ENCODE measurements around the gene S100A2. TPM values are rescaled to one million over a fixed set of nuclear protein-coding genes. Genes with fewer than 3 reads are reported as not detected.

The S100A2 gene
- total and polyA plus RNA-seq, 2 donors (not counting 3 experiments of a cell fraction or from before 2014, with no cell fraction given), result 4.0 to 4.3 TPM

DNA sequence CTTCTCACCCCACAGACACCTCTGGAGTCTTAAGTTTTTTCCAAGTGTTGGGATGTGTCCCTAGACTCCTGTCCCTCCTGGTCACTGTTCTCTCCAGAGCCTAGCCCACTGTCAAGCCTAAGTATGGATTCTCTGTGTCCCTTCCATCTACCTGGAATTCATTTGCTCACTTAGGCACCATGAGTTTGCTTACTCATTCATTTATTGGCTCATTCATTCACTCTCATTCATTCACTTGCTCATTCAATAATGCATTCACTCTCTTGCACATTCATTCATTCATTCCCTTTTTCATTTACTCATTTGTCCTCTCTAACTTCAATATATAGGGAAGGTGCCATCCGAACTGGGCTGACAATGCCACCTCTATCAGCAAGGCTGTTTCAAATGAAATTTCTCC lies 45.7 kb upstream of the S100A2 start:
- no peak for FAIRE-seq
- H3K79me2 ChIP-seq (ENCODE audit: control insufficient read depth, insufficient read depth, low read length), result peaks cover 45% of the 10 kb centered on the region
- peak overlapping the region; percentile 70 for H3K9ac ChIP-seq (replicated peaks; ENCODE audit: extremely low read depth, insufficient read depth, low read length)
- ChIA-PET CTCF (interaction anchor here (2.1 to 7.7 kb wide), 4 partner anchors 10 to 39 kb away, joined by 6 to 54 read pairs (median 31); partner anchors contain the start of genes S100A1 and S100A13), POLR2A (interaction anchor here (1.8 to 4.9 kb wide), 3 partner anchors 16 to 23 kb away, joined by 5 to 28 read pairs (median 9); partner anchors contain the start of genes CHTOP, S100A1 and S100A13)
- H3K36me3 ChIP-seq (ENCODE audit: control insufficient read depth in 2 of 2, extremely low read depth in 1 of 2, insufficient read depth in 2 of 2, low read length in 2 of 2), result peaks cover 13% of the 10 kb centered on the region in 2 experiments
- intact Hi-C loops (cut with micrococcal nuclease), result no loop called here
- H3K27me3 ChIP-seq (ENCODE audit: control insufficient read depth in 2 of 2, insufficient read depth in 2 of 2, low read length in 2 of 2), result no peaks in the 10 kb centered on the region
- H2AFZ ChIP-seq (ENCODE audit: low read depth, low read length), result no peak overlapping the region
- dilution Hi-C loops (cut with MboI; ENCODE audit: extremely low pct_ligation_motif_present, low sequenced_read_pairs), result no loop called here
- no peak for DNase-seq (ENCODE audit: low read depth, low spot score)
- BruUV-seq (replicated peaks), result no TSS peak
- H4K20me1 ChIP-seq (replicated peaks; ENCODE audit: control insufficient read depth, extremely low read depth, insufficient read depth, low read length), result no peaks in the 10 kb centered on the region
- no peaks in the 10 kb centered on the region for H3K9me1 ChIP-seq (replicated peaks; ENCODE audit: control insufficient read depth, extremely low read depth, insufficient read depth, low read length)
- H3K9me3 ChIP-seq (replicated peaks; ENCODE audit: control insufficient read depth, insufficient read depth, low read length), result no peaks in the 10 kb centered on the region
- H3K4me2 ChIP-seq (ENCODE audit: insufficient read depth, low read length), result peak overlapping the region; percentile 51
- no peak for TF ChIP-seq POLR2AphosphoS5 (IDR thresholded peaks at IDR 0.05; ENCODE audit: insufficient read depth, low read depth, low read length)
- TF ChIP-seq JUN (IDR thresholded peaks at IDR 0.05; ENCODE audit: borderline replicate concordance, insufficient read depth, insufficient read length, low read depth), result no peak
- no peak for TF ChIP-seq GATA2 (IDR thresholded peaks at IDR 0.05; ENCODE audit: insufficient read depth, insufficient read length, low read depth, low read length)
- TF ChIP-seq, protein P1, sequence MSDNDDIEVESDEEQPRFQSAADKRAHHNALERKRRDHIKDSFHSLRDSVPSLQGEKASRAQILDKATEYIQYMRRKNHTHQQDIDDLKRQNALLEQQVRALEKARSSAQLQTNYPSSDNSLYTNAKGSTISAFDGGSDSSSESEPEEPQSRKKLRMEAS (IDR thresholded peaks at IDR 0.05; ENCODE audit: insufficient read depth, insufficient read length), result no peak
- TF ChIP-seq EZH2 (IDR thresholded peaks at IDR 0.05; ENCODE audit: borderline replicate concordance, low read depth, low read length, severe bottlenecking), result no peak
- TF ChIP-seq POLR2A (IDR thresholded peaks at IDR 0.05; ENCODE audit: low read depth, low read length), result no peak
- TF ChIP-seq FOS (IDR thresholded peaks at IDR 0.05; ENCODE audit: borderline replicate concordance, insufficient read depth, low read length), result no peak
- TF ChIP-seq, protein P2, sequence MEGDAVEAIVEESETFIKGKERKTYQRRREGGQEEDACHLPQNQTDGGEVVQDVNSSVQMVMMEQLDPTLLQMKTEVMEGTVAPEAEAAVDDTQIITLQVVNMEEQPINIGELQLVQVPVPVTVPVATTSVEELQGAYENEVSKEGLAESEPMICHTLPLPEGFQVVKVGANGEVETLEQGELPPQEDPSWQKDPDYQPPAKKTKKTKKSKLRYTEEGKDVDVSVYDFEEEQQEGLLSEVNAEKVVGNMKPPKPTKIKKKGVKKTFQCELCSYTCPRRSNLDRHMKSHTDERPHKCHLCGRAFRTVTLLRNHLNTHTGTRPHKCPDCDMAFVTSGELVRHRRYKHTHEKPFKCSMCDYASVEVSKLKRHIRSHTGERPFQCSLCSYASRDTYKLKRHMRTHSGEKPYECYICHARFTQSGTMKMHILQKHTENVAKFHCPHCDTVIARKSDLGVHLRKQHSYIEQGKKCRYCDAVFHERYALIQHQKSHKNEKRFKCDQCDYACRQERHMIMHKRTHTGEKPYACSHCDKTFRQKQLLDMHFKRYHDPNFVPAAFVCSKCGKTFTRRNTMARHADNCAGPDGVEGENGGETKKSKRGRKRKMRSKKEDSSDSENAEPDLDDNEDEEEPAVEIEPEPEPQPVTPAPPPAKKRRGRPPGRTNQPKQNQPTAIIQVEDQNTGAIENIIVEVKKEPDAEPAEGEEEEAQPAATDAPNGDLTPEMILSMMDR (IDR thresholded peaks at IDR 0.05; ENCODE audit: extremely low read depth in 1 of 2, insufficient read depth in 1 of 2, low read depth in 1 of 2, low read length in 2 of 2), result no peak
- TF ChIP-seq MYC (IDR thresholded peaks at IDR 0.05; ENCODE audit: low read depth, low read length), result no peak
- H3K4me1 ChIP-seq (ENCODE audit: control insufficient read depth, extremely low read depth, insufficient read depth, low read length), result peaks cover 39% of the 10 kb centered on the region
- H3K27ac ChIP-seq (ENCODE audit: insufficient read depth, low read depth, low read length), result peak overlapping the region; percentile 42
- H3K4me3 ChIP-seq (replicated peaks in 1 of 3; ENCODE audit: insufficient read depth in 1 of 3, low read depth in 1 of 3, low read length in 3 of 3), result peak overlapping the region; percentile 20 to 62 (median 37)
